GM21360 (cell line): Measurements from ENCODE around the gene PPP2R3A.
"Not testable (repeated sequence)": the region's sequence is repeated elsewhere in the genome, so short reads cannot be mapped to it uniquely, and the experiment has no call there.

Experiments
- ATAC-seq: cut with Tn5 transposase; IDR thresholded peaks from one replicate; pipeline ENCODE4 v1.9.1; 2021; ENCODE audit warnings: mild to moderate bottlenecking, moderate library complexity; ENCODE audit not compliant: unreplicated experiment

Gene PPP2R3A

DNA sequence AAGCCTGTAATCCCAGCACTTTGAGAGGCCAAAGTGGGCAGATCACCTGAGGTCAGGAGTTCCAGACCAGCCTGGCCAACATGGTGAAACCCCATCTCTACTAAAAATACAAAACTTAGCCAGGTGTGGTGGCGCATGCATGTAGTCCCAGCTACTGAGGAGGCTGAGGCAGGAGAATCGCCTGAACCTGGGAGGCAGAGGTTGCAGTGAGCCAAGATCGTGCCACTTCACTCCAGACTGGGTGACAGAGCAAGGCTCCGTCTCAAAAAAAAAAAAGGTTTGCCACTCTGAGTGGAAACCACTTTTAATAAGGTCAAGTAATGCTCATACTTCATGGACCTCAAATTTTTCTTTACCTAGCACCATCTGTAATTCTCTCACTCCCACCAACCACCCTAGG is 178.9 kb downstream of the PPP2R3A start:
- not testable (repeated sequence) for ATAC-seq

DNA sequence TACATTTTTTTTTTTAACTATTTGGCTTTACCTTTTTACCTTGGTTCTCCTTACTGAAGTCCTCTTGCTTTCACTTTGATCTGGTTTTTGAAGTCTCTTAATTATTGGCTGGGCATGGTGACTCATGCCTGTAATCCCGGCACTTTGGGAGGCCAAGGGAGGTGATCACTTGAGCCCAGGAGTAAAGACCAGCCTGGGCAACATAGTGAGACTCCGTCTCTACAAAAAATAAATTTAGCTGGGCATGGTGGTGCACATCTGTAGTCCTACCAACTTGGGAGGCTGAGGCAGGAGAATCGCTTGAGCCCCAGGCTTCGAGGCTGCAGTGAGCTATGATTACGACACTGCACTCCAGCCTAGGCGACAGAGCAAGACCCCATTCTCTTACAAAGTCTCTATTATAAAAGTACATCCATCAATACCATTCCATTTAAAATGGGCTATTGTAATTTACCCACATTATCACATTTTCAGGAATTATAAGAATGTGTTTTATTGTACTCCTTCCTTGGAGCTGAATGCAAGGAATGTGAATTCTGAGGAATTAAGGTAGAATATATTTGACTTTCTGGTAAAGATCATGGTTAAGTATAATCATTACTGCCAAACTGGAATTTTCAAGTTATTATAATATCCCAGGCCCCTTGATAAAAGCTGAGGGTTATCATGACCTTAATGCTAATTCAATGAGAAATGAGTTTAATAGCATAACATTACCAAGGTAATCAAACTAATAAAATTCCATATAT is 181.6 kb downstream of the PPP2R3A start:
- ATAC-seq = no peak

DNA sequence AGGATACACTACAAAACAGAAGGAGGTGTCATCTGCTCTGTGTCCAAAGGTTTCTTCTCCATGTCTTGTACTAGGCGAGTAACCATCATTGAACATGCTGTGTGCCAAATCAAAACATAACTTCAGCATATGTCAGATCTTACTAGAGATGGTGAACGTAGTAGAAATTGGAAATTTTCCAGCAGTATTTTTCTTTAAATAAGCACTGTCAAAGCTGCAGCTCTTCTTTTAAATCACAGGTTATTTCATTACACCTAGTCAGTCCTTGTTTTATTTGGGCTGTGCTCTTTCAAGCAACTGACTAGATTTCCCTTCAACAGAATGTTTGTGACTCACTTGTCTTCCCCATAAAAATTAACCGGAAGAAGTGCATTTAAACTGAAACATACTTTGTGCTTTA is 184.1 kb downstream of the PPP2R3A start:
- no peak for ATAC-seq

DNA sequence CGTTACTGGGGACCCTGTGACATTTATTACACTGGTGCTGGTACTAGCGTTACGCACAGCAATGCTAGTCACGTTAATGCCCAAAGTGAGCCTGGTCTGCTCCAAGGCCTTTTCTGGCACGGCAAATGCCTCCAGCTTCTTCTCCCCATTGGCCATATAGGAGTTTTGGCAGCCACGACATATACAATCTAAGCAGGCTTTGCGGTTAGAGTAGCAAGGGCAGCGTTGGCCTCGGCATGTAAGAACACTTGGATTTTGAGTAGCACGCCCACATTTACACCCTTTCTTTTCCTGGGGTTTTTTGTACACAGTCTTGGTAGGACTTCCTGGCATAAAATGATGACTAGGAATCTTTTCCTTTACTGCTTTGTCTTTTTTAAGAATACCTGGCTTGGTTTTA is 185.7 kb downstream of the PPP2R3A start:
- no peak for ATAC-seq

DNA sequence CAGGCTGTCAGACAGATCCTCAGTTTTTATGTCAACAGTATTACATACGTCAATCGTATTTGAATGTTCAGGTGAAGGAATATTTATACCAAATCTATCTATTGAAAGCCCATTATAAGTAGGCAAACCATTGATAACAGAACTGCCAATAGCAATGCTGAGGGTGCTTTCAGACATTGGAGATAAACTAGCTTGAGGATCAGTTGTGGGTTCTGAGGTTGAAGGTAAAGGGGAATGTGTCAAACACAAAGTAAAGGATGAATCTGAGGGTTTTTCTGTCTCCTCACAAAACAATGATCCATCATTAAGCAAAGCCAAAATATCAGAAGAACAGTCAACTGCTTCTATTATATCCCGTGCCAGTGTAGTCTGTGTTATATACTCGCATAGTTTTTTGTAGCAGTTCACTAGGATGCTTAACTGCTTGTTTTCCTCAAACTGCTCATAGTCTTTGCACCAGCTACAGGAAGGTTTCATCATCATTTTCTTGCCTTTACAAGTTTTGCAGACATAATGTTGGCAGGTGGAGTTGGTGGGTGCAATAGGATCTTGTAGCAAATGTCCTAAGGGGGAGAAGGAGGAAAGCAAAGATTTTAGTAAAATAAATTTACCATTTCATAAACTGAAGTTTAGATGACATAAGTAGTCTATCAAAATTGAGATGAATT is 186.8 kb downstream of the PPP2R3A start:
- ATAC-seq = no peak

DNA sequence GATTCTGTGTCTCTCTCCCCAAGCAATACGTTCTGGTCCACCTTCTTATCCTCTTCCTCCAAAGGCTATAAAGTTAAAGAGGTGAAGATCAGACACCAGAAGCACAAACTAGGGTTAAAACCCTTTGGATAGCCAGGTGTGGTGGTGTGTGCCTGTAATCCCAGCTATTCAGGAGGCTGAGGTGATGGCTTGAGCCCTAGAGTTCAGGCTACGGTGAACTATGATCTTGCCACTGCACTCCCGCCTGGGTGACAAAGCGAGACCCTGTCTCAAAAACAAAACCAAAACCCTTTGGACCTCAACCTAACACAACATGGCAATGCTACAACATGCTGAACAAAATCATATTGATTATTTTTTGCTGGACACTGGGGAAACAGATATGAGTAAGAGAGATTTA is 187.4 kb downstream of the PPP2R3A start:
- ATAC-seq = no peak

DNA sequence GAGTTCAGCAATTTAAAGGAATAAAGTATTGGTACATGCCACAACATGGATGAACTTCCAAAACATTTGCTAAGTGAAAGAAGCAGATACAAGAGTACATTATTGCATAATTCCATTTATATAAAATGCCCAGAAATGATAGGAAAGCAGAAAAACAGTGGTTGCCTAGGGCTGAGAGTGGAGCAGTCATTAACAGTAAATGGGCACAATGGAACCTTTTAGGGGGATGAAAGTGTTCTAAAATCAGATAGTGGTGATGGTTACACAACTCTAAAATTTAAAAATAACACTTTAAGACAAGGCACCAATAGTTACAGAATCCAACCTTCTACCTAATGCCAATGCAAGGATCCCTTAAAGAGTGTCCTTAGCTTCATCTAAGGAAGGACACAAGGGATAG is 196.0 kb downstream of the PPP2R3A start:
- no peak for ATAC-seq

DNA sequence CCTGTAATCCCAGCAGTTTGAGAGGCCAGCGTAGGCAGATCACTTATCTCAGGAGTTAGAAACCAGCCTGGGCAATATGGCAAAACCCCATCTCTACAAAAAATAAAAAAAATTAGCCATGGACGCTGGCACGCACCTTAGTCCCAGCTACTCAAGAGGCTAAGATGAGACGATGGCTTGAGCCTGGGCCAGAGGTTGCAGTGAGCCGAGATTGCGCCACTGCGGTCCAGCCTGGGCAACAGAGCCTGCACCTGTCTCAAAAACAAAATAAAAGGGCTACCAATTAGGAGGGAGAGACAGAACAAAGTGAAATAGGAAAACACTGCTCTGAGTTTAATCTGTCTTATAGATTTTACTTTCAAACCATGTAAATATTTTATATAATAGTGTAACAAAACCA is 196.8 kb downstream of the PPP2R3A start:
- no peak for ATAC-seq

DNA sequence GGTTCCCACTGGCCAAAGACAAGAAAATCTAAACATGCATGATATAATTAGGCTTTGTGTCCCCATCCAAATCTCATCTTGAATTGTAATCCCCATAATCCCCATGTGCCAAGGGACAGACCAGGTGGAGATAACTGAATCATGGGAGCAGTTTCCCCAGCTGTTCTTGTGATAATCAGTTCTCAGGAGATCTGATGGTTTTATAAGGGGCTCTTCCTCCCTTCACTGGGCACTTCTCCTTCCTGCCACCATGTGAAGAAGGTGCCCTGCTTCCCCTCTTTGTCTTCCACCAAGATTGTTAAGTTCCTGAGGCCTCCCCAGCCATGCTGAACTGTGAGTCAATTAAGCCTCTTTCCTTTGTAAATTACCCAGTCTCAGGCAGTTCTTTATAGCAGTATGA is 198.1 kb downstream of the PPP2R3A start:
- not testable (repeated sequence) for ATAC-seq

DNA sequence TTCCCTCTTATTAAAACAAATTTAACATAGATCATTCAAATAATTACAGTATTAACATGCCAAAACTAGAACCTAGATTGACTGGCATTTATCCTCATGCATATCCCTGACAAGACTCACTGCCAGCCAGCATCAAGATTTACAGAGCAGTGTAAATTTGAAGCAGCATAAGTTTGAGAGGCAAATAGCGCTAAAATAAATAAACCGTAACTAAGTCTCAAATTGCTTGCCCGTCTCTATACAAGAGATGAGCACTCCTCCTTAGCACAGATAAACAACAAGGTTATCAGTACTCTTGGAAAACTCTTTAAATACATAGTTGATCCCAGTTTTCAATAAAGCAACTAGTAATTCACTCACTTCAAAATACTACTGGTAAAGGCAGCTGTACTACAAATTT is 201.0 kb downstream of the PPP2R3A start:
- no peak for ATAC-seq

DNA sequence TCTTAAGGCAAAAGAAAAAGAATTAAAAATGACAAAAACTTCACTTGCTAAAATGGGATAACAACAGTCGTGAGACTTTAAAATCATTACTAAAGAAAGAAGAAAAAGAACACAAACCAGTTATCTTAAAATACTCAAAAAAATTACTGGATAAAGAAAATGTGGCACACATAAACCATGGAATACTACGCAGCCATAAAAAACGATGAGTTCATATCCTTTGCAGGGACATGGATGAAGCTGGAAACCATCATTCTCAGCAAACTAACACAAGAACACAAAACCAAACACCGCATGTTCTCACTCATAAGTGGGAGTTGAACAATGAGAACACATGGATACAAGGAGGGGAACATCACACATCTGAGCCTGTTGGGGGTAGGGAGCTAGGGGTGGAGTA is 202.7 kb downstream of the PPP2R3A start:
- not testable (repeated sequence) for ATAC-seq

DNA sequence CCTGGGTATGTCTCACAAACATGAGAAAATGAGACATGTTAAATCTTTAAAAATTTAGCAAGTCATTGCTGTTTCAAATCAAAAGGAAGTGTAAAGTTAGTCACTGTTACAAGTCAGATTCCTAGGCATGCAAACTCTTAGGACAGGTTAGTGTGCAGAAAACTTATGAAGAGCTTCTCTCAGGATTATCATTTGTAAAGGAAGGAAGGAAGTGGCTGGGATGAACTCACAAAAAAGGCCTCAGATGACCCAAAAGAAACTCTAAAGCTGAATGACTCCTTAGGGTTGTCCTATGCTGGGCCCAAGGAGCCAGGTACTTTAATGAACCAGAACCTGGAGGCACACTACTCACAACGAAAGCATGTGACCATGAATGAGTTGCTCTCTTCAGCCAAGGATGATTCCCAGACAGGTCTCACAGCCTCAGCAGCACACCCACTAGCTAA is 205.6 kb downstream of the PPP2R3A start:
- ATAC-seq = peak; percentile 47

DNA sequence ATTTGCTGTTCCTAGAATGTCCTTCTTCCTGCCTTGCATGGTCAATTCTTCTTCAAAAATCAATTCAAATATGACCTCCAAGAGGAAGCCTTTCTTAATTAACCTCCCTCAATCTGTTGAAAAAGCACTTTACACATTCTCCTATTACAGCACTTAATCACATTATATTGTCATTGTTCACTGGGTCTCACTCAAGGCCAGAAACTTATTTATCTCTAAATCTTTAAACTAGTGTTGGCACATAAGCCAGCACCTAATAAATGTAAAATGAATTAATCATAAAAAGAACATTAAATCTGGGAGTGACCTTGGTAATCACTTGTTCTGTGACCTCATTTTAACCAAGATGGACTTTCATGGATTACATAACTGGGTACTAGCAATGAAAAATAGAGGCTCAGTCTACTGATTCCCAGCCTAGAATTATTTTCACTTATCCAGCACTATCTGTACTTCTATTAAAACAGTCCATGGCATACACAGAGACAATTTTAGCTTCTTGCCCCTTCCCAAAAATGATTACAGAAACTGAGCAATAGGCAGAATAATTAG is 208.5 kb downstream of the PPP2R3A start:
- ATAC-seq = no peak

DNA sequence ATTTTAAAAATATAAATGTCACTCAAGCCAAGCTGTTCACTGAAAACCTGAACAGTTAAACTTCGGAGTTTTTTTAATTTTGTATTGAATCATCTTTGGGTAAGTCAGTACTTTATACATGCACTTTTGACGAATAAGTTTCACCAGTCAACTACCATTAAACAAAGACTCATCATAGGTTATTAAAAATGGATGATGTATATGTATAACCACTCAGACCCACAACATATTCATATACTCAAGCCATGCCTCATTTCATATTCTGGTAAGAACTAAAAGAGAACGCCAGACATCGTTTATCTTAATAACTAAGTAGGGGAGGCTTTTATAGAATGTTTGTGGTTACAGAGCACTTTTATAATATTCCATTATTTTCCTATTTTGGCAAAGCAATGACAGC is 212.3 kb downstream of the PPP2R3A start:
- ATAC-seq = no peak

DNA sequence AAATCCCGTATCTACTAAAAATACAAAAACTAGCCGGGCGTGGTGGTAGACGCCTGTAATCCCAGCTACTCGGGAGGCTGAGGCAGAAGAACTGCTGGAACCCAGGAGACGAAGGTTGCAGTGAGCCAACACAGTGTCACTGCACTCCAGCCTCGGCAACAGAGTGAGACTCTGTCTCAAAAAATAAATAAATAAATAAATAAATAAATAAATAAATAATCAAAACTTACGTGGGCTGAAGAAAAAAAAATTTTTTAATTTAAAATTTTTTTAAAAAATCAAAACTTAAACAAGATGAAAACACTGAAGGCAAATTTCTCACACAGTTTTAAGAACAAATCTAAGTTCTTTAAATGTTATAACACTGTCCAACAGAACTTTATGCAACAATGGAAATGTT is 216.2 kb downstream of the PPP2R3A start:
- no peak for ATAC-seq

DNA sequence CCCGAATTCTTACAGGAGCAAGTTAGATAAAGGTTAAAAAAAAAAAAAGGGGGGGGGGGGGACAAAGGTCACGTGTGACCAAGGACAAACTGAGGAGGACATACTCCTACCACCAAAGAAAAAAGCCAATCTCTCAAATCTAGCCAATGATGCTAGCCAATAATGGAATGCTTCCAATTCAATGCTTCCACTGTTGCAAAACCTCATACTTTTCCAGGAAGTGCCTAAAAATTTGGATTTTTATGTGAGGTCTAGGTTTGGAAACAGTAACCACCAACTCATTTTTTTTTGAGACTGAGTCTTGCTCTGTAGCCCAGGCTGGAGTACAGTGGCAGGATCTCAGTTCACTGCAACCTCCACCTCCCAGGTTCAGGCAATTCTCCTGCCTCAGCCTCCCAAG is 219.2 kb downstream of the PPP2R3A start:
- ATAC-seq = no peak

DNA sequence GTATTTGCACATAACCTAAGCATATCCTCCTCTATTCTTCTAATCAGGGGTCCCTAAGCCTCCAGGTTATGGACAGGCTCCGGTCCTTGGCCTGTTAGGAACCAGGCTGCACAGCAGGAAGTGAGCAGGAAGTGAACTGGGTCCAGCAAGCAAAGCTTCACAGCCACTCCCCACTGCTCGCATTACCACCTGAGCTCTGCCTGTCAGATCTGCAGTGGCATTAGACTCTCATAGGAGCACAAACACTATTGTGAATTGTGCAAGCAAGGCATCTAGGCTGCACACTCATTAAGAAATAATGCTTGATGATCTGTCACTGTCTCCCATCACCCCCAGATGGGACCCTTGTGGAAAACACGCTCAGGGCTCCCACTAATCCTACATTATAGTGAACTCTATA is 220.8 kb downstream of the PPP2R3A start:
- ATAC-seq = no peak

DNA sequence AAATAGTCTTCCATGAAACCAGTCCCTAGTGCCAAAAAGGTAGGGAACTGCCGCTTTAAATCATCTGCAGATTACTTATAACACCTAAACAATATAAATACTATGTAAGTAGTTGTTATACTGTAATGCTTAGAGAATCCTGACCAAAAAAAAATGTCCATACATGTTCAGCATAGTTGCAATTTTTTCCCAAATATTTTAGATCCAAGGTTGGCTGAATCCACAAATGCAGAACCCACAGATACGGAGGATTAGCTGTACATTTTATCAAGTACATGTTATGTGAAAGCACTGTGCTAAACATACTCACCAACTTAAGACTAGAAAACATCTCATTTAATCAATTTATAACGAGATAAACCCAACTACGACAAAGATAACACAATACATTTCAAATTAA is 221.3 kb downstream of the PPP2R3A start:
- no peak for ATAC-seq

DNA sequence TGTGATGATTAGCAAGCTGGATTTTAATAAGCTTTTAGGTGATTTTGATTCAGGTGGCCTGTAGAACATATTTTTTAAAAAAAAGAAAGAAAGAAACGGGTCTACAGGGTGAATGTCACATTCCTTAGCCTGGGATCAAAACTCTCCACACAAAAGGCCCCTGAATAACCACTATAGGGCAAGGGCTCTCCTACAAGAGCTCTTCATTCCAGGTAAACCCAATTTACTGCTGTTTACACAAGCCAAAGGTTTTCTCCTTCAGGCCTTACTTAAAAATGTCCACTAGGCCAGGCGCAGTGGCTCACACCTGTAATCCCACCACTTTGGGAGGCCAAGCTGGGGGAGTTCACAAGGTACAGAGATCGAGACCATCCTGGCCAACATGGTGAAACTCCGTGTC is 222.3 kb downstream of the PPP2R3A start:
- ATAC-seq = no peak

DNA sequence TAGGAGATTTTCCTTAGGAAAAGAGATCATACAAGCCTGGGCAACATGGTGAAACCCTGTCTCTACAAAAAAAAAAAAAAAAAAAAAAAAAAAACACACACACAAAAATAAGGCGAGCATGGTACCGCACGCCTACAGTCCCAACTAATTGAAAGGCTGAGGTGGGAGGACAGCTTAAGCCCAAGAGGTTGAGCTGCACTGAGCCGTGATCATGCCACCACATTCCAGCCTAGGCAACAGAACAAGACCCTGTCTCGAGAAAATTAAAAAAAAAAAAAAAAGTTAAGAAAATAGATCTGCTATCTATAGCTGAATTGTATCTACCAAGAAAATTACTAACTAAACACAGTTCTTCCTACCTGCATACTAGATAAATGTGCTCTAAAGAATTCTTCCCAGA is 223.5 kb downstream of the PPP2R3A start:
- no peak for ATAC-seq

DNA sequence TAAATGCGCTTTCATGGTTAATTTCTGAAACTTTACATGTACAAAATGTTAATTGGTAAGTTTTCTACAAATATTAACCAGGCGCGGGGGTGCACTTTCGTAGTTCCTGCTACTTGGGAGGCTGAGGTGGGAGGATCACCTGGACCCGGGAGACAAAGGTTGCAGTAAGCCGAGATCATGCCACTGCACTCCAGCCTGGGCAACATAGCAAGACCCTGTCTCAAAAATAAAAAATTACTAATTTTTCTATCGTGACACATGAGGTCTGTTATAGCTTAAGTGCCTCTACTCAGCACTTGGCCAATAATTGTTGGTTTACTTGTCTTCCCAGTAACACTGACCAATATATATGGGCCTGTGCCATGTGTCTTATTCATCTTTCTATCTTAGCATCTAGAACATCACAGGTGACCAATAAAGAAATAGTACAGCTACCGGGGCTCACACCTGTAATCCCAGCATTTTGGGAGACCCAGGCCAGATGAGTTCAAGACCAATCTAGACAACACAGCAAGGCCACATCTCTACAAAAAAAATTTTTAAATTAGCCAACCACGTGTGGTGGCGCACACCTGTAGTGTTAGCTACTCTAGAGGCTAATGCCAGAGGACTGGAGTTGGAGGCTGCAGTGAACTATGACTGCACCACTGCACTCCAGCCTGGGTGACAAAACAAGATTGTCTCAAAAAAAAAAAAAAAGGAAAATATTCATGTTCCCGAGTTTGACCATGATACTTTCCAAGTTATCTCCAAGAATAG is 224.5 kb downstream of the PPP2R3A start:
- ATAC-seq = no peak

DNA sequence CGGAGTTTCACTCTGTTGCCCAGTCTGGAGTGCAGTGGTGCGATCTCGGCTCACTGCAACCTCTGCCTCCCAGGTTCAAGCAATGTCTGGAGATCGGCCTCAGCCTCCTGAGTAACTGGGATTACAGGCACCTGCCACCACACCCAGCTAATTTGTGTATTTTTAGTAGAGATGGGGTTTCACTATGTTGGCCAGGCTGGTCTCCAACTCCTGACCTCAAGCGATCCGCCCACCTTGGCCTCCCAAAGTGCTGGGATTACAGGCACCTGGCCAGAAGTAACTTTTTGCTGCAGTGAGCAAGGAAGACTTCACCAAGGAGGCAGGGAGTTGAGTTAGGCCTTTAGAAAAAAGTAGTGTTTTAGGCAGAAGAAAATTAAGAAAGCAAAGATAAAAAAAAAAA is 226.7 kb downstream of the PPP2R3A start:
- ATAC-seq = not testable (repeated sequence)
